Measurements from ENCODE around the gene KIF23. TPM values are rescaled to one million over a fixed set of nuclear protein-coding genes. Genes with fewer than 3 reads are reported as not detected.
"Not testable (repeated sequence)": the region's sequence is repeated elsewhere in the genome, so short reads cannot be mapped to it uniquely, and the experiment has no call there.

KIF23 gene
- 73.1 and 102 TPM in 2 replicates for total RNA-seq (2014; rRNA removed; shearing (Covaris generic))

- peak; percentile 95 for DNase-seq (ENCODE audit: low read depth)
Observed at GRCh38 chr15:69413822-69414700, at the start of gene KIF23. Gene KIF23, plus strand, starts transcription at chr15:69414349. Its CDS starts 117 bp downstream, at chr15:69414466.

DNA sequence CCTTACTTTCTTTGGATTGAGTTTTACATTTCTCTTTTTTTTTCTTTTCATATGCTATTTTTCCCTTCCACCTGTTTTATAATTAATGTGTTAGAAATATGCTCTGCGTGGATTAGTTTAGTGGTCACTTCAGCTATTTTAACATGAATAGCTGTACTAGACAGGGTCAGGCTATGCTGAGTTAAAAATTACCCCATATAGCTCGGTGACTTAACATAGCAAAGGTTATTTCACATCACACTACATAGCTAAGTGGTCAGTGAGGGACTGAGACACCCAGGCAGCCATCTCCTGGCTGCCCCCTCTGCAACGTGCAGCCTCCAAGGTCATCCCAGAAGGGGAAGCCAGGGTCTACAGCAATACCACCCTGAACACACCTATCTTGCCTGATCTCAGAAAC lies 46.9 kb upstream of the KIF23 start:
- DNase-seq (ENCODE audit: low read depth), result no peak

DNA sequence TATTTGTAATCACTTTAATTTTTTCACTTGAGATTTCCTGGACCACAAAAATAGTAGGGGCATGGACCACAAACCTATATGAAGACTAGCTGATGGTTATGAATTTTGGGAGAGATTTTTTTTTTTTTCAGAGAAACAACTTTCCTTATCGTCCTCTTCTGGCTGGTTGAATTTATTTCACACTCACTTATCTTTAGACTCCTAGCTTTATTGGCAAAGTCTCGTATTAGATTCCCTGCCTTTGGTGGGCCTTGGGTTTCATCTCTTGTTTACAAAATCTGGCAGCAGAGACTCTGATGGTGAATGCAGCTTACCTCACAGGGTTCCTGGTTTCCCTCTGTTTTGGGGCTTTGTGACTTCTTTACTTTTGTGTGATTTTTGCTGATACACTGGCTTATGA lies 44.5 kb upstream of the KIF23 start:
- DNase-seq (ENCODE audit: low read depth), result no peak

GRCh38 chr15:69373406-69373805 lies 40.7 kb upstream of the KIF23 start:
- DNase-seq (ENCODE audit: low read depth), result no peak

DNA sequence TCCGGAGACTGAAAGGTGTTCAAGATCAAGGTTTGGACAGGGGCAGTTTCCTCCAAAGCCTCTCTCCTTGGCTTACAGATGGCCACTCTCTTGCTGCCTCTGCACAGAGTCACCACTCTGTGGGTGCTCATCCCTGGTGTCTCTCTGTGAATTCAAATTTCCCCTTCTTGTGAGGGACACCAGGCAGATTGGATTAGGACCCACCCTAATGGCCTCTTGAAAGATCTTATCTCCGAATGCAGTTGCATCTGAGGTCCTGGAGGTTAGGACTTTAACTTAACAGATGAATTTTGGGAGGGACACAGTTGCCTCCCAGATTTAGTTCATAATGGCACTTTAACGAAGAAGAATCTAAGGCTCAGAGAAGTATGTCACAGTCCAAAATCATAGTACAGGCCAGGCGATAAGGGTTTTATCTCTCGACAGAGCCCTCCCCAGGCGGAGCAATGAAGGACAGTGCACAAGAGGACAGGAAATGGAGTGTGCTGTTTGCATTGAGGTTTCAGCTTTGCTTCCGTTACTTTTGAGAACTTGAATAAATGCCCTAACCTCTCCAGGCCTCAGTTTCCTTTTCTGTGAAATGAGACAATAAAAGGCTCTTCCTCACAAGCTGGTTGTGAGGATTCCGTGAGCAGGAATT lies 38.9 kb upstream of the KIF23 start:
- DNase-seq (ENCODE audit: low read depth), result no peak

- DNase-seq (ENCODE audit: low read depth), result no peak
Observed at GRCh38 chr15:69377216-69377970, 36.8 kb upstream of the KIF23 start.

DNA sequence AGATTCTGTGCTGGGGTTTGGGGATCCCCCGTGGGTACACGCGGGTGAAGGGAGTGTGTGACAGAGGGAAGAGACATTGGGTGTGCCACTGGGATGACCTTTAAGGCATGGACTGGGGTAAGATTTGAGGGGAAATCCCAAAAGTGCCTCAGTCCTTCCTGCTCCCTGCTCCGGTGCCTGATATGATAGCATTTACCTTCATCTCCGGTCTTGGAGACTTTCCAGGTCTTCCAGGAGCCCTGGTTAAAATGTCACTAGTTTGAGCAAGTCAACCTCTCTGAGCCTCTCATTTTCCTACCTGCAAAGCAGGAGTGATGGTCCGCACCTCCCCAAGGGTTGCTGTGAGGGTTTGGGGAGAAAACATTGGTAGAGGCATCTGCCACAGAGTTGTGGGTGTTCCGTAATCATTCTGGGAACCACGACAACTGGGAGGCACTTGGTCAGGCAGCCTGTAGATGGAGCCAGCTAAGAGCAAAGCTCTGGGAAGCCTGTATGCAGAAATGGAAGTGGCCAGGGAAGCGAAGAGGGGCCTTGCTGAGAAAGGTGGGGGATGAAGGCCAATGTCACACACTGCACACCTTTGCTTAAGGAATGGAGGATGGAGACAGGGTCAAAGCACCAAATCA lies 33.9 kb upstream of the KIF23 start:
- no peak for DNase-seq (ENCODE audit: low read depth)

DNA sequence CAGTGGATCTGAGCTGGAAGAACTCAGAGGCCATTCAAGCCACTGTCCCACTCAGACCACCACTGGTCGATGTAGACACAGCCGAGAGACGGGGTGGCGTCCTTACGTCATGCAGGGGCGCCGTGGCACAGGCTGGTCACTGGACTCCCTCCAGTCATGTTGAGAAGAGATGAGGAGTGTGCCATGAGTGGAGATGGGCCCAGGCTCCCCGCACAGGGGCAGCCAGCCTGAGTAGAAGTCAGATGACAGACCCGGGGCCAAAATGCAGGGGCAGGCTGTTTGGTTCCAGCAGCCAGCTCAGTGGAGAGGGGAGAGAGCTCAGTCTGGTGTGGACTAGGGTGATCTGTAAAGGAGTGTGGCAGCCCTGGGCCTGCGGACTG lies 33.4 kb upstream of the KIF23 start:
- DNase-seq (ENCODE audit: low read depth), result no peak

DNA sequence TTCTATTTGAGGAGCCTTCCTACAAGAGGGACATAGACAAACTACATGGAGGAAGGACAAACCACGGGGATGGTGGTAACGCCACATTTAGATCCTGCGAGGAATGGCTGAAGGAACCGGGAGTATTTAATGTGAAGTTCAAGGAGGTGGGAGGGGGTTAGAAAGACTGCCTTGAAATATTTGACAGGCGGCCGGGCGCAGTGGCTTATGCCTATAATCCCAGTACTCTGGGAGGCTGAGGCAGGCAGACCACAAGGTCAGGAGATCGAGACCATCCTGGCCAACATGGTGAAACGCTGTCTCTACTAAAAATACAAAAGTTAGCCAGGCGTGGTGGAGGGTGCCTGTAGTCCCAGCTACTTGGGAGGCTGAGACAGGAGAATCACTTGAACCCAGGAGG lies 32.0 kb upstream of the KIF23 start:
- DNase-seq (ENCODE audit: low read depth), result not testable (repeated sequence)

DNA sequence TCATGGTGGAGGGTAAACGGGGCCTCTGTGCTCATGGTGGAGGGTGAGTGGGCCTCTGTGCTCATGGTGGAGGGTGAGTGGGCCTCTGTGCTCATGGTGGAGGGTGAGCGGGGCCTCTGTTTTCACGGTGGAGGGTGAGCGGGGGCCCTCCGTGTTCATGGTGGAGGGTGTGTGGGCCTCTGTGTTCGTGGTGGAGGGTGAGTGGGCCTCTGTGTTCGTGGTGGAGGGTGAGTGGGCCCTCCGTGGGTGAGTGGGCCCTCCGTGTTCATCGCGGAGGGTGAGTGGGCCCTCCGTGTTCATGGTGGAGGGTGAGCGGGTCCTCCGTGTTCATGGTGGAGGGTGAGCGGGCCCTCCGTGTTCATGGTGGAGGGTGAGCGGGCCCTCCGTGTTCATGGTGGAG lies 30.1 kb upstream of the KIF23 start:
- not testable (repeated sequence) for DNase-seq (ENCODE audit: low read depth)

DNA sequence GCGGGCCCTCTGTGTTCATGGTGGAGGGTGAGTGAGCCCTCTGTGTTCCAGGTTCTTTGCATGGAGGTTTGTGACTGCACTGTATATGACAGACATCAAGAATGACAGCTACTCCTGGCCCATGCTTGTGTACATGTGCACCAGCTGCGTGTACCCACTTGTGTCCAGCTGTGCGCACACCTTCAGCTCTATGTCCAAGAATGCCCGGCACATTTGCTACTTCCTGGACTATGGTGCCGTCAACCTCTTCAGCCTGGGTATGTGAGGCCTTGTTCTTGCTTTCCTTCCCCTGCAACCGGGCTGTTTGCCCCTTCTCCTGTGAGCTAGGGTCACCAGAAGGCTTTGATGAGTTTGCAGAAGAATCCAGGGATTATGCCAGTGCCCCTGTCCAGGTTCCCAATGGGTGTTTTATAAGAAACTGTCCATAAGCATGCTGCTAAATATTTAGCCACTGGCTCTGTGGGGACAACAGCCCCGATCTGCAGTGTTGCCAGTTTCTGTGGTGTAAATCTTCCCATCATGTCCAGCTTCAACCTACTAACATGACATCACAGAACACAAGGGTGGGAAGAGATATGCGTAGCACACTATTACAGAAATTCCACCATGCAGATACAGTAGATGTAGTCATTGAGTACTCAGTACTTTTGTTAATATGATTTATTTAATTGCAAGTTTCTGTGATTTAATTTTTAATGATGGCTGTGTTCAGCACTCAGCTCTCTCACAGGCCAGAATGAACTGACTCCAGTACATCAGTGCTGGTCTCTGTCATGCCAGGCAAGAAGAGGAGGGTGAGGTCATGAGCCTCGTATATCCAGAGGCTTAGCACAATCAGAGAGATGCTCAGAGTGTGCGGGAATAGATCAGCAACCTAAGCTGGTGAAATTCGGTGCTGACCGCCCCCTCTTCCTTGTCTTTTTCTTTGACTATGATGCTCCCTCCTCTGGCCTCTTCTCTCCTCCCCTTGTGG lies 29.2 kb upstream of the KIF23 start:
- no peak for DNase-seq (ENCODE audit: low read depth)

GRCh38 chr15:69385831-69386230 lies 28.3 kb upstream of the KIF23 start:
- no peak for DNase-seq (ENCODE audit: low read depth)

DNA sequence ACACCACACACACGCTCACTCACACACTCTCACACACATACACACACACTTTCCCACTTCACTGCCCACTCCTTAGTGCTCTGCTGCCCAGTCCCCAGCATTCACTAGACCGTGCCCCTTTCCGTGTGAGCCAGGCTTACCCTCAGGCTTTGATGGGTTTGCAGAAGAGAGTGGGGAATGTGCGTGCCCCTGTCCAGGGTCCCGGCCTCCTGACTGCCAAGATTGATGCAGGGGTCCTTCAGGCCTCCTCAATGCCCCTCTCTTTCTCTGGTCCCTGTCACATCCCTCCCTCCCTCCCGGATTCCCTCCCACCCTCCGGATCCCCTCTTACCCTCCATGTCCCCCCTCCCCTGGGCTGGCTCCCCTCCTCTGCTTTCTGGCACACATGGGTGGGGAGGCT lies 27.9 kb upstream of the KIF23 start:
- DNase-seq (ENCODE audit: low read depth), result no peak

GRCh38 chr15:69388260-69388705 lies 25.9 kb upstream of the KIF23 start:
- DNase-seq (ENCODE audit: low read depth), result peak; percentile 92

DNA sequence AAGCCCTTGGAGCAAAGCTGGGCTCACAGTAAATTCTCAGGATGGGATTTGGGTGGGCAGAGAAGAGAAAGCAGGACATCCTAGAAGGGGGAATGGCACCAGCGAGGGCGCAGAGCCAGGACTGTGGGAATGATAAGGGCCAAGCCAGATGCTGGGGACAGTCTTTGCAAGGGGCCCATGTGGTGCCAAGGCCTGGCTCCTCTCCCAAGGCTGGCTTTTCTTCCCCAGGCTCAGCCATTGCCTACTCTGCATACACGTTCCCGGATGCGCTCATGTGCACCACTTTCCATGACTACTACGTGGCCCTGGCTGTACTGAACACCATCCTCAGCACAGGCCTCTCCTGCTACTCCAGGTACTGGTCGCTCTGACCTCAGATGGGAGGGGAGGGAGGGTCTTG lies 24.7 kb upstream of the KIF23 start:
- no peak for DNase-seq (ENCODE audit: low read depth)

- DNase-seq (ENCODE audit: low read depth), result peak; percentile 92
Observed at GRCh38 chr15:69390575-69390974, 23.6 kb upstream of the KIF23 start.

GRCh38 chr15:69391046-69391757 lies 22.9 kb upstream of the KIF23 start:
- no peak for DNase-seq (ENCODE audit: low read depth)

DNA sequence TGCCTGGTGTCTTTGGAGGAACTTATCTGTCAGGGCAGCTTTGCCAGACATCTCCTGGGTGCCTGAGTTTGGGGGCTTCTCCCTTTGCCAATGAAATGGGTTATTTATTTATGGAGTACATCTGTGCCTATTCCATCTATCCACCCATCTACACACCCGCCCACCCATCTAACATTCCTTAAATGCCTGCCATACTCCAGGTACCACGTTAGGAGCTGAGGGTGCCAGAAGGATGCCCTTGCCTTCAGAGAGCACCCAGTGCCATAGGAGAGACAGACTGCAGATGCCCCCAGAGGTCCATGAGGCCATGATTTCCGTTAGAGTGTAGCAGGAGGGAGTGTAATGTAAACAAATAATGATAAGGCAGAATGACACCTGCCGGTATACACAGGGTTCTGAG lies 21.8 kb upstream of the KIF23 start:
- DNase-seq (ENCODE audit: low read depth), result no peak

DNA sequence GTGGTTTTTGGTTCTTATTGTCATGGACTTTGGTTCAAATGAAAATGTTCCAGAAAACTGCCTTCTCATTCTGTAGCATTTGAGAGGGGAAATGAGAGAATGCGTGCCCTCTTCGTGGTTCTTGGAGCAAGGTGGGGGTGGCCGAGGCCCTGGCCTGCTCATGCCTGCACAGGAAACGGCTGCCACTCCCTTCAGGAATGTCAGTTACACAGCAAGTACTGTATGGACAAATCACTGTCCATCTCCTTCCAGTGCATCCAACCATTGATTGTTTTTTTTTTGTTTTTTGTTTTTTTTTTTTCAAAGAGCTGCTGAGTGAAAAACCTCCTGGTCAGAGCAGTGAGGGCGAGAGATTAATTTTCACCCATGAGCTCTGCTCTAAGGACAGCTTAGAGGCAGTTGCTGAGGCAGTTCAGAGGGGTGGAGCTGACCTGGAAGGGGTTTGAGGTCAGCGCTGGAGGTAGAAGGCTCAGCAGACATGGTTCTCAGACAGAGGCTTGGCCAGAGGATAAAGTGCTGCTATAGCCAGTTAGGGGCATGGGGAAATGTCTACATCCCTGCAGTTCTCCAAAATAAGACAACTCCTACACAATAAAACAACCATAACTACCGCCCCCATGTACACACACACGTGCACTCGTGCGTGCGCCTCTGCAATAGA lies 20.2 kb upstream of the KIF23 start:
- no peak for DNase-seq (ENCODE audit: low read depth)
